K562 (cell line): ENCODE measurements around the gene GMIP. TPM values are rescaled to one million over a fixed set of nuclear protein-coding genes. Genes with fewer than 3 reads are reported as not detected.

Experiments used
- ASH1L ChIP-seq: fragments of 450-650 bp; IDR thresholded peaks from 2 replicates; pipeline ENCODE4 v1.6.1; 2018; ENCODE audit warnings: borderline replicate concordance, mild to moderate bottlenecking, low read depth; ENCODE audit not compliant: partially characterized antibody
- BACH1 ChIP-seq: fragments of 200-800 bp; sonication (Bioruptor generic); IDR thresholded peaks from 2 replicates; pipeline ENCODE4 v1.6.1; 2016; ENCODE audit warnings: missing genetic modification characterization, missing compliant biosample characterization
- ILF3 ChIP-seq: fragments of 450-650 bp; IDR thresholded peaks from 2 replicates; pipeline ENCODE4 v1.6.1; 2018; ENCODE audit warnings: antibody characterized with exemption, mild to moderate bottlenecking, moderate library complexity, borderline replicate concordance
- KLF1 ChIP-seq: fragments of 450-650 bp; IDR thresholded peaks from 2 replicates; pipeline ENCODE4 v1.6.1; 2016; ENCODE audit warnings: missing genetic modification characterization, missing compliant biosample characterization
- L3MBTL2 ChIP-seq: fragments of 450-650 bp; IDR thresholded peaks from 2 replicates; pipeline ENCODE4 v1.6.1; 2016; ENCODE audit warnings: mild to moderate bottlenecking, moderate library complexity
- MAFG ChIP-seq: fragments of 450-650 bp; conservative IDR thresholded peaks from 2 replicates; pipeline ENCODE4 v1.6.1; 2016; ENCODE audit warnings: missing genetic modification characterization, missing compliant biosample characterization
- POLR2G ChIP-seq: fragments of 200-400 bp; formaldehyde crosslinking; IDR thresholded peaks from 2 replicates; pipeline ENCODE4 v1.6.1; 2017; ENCODE audit warnings: low read depth, mild to moderate bottlenecking, antibody characterized with exemption, low read length, moderate library complexity
- SMAD2 ChIP-seq: fragments of 150-350 bp; IDR thresholded peaks from 2 replicates; pipeline ENCODE4 v1.6.1; 2014; ENCODE audit warnings: low read depth, mild to moderate bottlenecking, low read length
- SMARCA4 ChIP-seq: fragments of 450-650 bp; IDR thresholded peaks from 2 replicates; pipeline ENCODE4 v1.6.1; 2016
- TAF7 ChIP-seq: fragments of 450-650 bp; IDR thresholded peaks from 2 replicates; pipeline ENCODE4 v1.6.1; 2016; ENCODE audit warnings: missing genetic modification characterization, missing compliant biosample characterization
- TCF7L2 ChIP-seq: fragments of 150-350 bp; IDR thresholded peaks from 2 replicates; pipeline ENCODE4 v1.6.1; 2016; ENCODE audit warnings: low read depth, mild to moderate bottlenecking, low read length, moderate library complexity
- ZBTB7A ChIP-seq: IDR thresholded peaks from 2 replicates; pipeline ENCODE4 v1.6.1; 2011; ENCODE audit warnings: low read depth, mild to moderate bottlenecking, low read length, moderate library complexity, borderline replicate concordance; ENCODE audit not compliant: control insufficient read depth
- ZFP1 ChIP-seq: fragments of 450-650 bp; formaldehyde crosslinking; IDR thresholded peaks from 2 replicates; pipeline ENCODE4 v1.4.0; 2020; ENCODE audit warnings: mild to moderate bottlenecking, mixed read lengths
- ZNF121 ChIP-seq: sonication (generic); formaldehyde crosslinking; conservative IDR thresholded peaks from 2 replicates; pipeline ENCODE4 v1.8.0; 2022; ENCODE audit warnings: missing genetic modification reagents
- ZNF717 ChIP-seq: fragments of 250-450 bp; sonication (Bioruptor Pico); IDR thresholded peaks from 2 replicates; pipeline ENCODE4 v1.5.0; 2021
- ZNF77 ChIP-seq: fragments of 250-450 bp; sonication (Bioruptor Pico); IDR thresholded peaks from 2 replicates; pipeline ENCODE4 v1.5.0; 2020
- polyA plus RNA-seq, 8 experiments: library from polyadenylated mRNA; depleted of rRNA in 4 of 8; stranded (reverse) in 5 of 8; unstranded in 3 of 8; fragments of >200 nt; fragmentation: Nextera tagmentation in 2 of 8; fragmentation: Illumina TruSeq in 1 of 8; extraction: Ambion mirVana in 2 of 8; extraction: Trizol in 1 of 8; gene quantifications; 2 replicates each; pipeline versions ENCODE4 v1.2.1 to v1.2.3, GENCODE V29; 2011 to 2014; ENCODE audit warnings: inconsistent platforms in 1 of 8, missing spikeins in 1 of 8
- total RNA-seq, 7 experiments: library from RNA; depleted of rRNA in 6 of 7; stranded (reverse); fragments of >200 nt in 6 of 7; fragmentation: Illumina TruSeq in 2 of 7; extraction: Trizol in 2 of 7; gene quantifications; 2 replicates each; pipeline versions ENCODE4 v1.2.1 to v1.2.3, GENCODE V29; 2011 to 2021; ENCODE audit warnings: low replicate concordance in 1 of 7
- TF ChIP-seq, protein P1 (sequence below): IDR thresholded peaks from 2 replicates; pipeline ENCODE4 v1.6.1; 2012; ENCODE audit warnings: low read depth, low read length, improper control_type of control experiment, borderline replicate concordance
- TF ChIP-seq, protein P2 (sequence below), 2 experiments: fragments of 450-650 bp; IDR thresholded peaks; 2 replicates each; pipeline ENCODE4 v1.6.1; 2016
- TF ChIP-seq, protein P3 (sequence below), 2 experiments: IDR thresholded peaks in 1 of 2; conservative IDR thresholded peaks in 1 of 2; 2 replicates each; pipeline ENCODE4 v1.6.1; 2016; ENCODE audit warnings: low read depth in 2 of 2, mild to moderate bottlenecking in 1 of 2, missing compliant biosample characterization in 1 of 2, missing genetic modification characterization in 1 of 2, moderate library complexity in 1 of 2
- TF ChIP-seq, protein P4 (sequence below), 2 experiments: fragments of 200-800 bp in 1 of 2; sonication (Bioruptor generic) in 1 of 2; sonication (generic) in 1 of 2; formaldehyde crosslinking in 1 of 2; IDR thresholded peaks in 1 of 2; conservative IDR thresholded peaks in 1 of 2; 2 replicates each; pipeline versions ENCODE4 v1.5.0 to v1.6.1; 2016 to 2020; ENCODE audit warnings: missing compliant biosample characterization in 1 of 2, missing genetic modification characterization in 1 of 2, missing genetic modification reagents in 1 of 2

GMIP gene
- total and polyA plus RNA-seq, 9 of the 15 experiments (the other 6 are each of a cell fraction or from before 2014, with no cell fraction given): 0.14 to 15.8 (median 3.2) TPM

DNA sequence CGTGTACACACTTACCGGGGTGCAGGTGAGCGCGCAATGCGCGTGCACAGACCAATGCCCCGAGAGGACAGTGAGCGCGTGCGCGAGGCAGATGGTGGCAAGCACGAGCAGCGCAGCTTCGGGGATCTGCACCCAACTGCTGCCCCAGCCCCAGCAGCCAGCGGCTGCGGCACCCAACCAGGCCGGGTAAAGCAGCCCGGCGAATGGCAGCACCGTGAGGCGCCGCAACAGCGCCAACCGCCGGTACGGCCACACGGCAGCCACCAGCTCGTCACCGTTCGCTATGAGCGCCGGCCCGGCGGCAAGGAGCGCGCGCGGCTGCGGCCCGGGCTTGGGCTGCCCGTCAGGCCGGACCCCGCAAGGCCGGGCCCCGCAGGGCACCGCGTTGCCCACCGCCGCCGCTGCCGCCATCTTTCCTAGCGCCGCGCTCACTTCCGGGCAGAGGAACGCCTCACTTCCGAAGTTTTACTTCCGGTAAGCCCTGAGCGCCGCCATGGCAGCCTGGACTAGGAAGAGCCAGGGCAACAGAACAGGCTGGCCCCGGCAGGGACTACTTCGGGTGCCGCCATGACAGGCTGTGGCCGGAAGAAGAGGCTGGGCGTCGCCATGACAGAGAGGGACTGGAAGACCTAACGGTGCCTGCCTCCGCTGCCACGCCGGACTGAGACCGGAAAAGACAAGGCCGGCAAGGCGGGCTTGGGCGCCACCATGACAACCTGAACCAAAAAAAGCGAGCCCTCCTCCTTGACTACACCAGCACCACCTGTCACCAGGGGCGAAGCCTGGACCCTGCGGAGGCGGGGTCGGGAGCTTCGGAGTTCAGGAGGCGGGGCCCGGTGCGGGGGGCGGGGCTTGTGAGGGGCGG is 20.0 kb upstream of the GMIP start, which contains the start of gene ATP13A1 (continued):
- TF ChIP-seq ZNF121 (CRISPR knock-in tag) (no peak), ZBTB7A (peak; percentile 59; the same call in 1 of the 2 replicates), MAFG (tag) (no peak), TCF7L2 (peak; percentile 96), SMARCA4 (no peak), TAF7 (tag) (peak; percentile 38; the same call in 1 of the 2 replicates), SMAD2 (no peak), L3MBTL2 (peak; percentile 63), ZNF77 (no peak), ILF3 (no peak), POLR2G (peak; percentile 98), ZNF717 (no peak), ZFP1 (CRISPR knock-in tag) (no peak), ASH1L (peak; percentile 28), BACH1 (tag) (no peak; the same call in 1 of the 2 replicates), KLF1 (tag) (peak; percentile 79; the same call in 1 of the 2 replicates)
- TF ChIP-seq, protein P1, sequence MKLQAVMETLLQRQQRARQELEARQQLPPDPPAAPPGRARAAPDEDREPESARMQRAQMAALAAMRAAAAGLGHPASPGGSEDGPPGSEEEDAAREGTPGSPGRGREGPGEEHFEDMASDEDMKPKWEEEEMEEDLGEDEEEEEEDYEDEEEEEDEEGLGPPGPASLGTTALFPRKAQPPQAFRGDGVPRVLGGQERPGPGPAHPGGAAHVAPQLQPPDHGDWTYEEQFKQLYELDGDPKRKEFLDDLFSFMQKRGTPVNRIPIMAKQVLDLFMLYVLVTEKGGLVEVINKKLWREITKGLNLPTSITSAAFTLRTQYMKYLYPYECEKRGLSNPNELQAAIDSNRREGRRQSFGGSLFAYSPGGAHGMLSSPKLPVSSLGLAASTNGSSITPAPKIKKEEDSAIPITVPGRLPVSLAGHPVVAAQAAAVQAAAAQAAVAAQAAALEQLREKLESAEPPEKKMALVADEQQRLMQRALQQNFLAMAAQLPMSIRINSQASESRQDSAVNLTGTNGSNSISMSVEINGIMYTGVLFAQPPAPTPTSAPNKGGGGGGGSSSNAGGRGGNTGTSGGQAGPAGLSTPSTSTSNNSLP: no peak
- TF ChIP-seq, protein P2, sequence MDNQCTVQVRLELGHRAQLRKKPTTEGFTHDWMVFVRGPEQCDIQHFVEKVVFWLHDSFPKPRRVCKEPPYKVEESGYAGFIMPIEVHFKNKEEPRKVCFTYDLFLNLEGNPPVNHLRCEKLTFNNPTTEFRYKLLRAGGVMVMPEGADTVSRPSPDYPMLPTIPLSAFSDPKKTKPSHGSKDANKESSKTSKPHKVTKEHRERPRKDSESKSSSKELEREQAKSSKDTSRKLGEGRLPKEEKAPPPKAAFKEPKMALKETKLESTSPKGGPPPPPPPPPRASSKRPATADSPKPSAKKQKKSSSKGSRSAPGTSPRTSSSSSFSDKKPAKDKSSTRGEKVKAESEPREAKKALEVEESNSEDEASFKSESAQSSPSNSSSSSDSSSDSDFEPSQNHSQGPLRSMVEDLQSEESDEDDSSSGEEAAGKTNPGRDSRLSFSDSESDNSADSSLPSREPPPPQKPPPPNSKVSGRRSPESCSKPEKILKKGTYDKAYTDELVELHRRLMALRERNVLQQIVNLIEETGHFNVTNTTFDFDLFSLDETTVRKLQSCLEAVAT (IDR thresholded peaks at IDR 0.05): no peak
- TF ChIP-seq, protein P3, sequence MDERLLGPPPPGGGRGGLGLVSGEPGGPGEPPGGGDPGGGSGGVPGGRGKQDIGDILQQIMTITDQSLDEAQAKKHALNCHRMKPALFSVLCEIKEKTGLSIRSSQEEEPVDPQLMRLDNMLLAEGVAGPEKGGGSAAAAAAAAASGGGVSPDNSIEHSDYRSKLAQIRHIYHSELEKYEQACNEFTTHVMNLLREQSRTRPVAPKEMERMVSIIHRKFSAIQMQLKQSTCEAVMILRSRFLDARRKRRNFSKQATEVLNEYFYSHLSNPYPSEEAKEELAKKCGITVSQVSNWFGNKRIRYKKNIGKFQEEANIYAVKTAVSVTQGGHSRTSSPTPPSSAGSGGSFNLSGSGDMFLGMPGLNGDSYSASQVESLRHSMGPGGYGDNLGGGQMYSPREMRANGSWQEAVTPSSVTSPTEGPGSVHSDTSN (CRISPR knock-in tag; IDR thresholded peaks at IDR 0.05; ENCODE audit: low read depth): no peak
- TF ChIP-seq, protein P3 (tag; conservative IDR thresholded peaks at IDR 0.05; ENCODE audit: low read depth): 0 out of 2 replicates have a peak, but pooled peaks have one; percentile 7
- TF ChIP-seq, protein P4, sequence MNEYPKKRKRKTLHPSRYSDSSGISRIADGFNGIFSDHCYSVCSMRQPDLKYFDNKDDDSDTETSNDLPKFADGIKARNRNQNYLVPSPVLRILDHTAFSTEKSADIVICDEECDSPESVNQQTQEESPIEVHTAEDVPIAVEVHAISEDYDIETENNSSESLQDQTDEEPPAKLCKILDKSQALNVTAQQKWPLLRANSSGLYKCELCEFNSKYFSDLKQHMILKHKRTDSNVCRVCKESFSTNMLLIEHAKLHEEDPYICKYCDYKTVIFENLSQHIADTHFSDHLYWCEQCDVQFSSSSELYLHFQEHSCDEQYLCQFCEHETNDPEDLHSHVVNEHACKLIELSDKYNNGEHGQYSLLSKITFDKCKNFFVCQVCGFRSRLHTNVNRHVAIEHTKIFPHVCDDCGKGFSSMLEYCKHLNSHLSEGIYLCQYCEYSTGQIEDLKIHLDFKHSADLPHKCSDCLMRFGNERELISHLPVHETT (CRISPR knock-in tag; conservative IDR thresholded peaks at IDR 0.05 in 1 of 2, IDR thresholded peaks at IDR 0.05 in 1 of 2): peak in 1 of 2 experiments; percentile 91; a peak in 2 of 4 replicates
